Fibroblast of the aortic adventitia (primary cell): ENCODE measurements around the gene TAGLN2. TPM values are rescaled to one million over a fixed set of nuclear protein-coding genes. Genes with fewer than 3 reads are reported as not detected.

Source experiments
- DNase-seq: peaks from one replicate; pipeline ENCODE4 v3.0.0-alpha.2; 2010; ENCODE audit warnings: low read depth
- H3K4me3 ChIP-seq: 2 replicates; pipeline ENCODE4 v1.5.1; 2011; ENCODE audit warnings: low read depth, mild to moderate bottlenecking, control low read depth, low read length, moderate library complexity
- total RNA-seq: library from RNA; depleted of rRNA; stranded (reverse); fragments of >200 nt; gene quantifications from 2 replicates; pipeline ENCODE4 v1.2.3, GENCODE V29; 2012; ENCODE audit warnings: low replicate concordance
- TF ChIP-seq, protein P1 (sequence below): IDR thresholded peaks from 2 replicates; pipeline ENCODE4 v1.5.1; 2011; ENCODE audit warnings: mild to moderate bottlenecking, low read length, control low read depth, inconsistent platforms; ENCODE audit not compliant: insufficient read depth

The TAGLN2 gene
- total RNA-seq, 1 donor = 228 TPM

GRCh38 chr1:159882527-159882862 is 42.8 kb downstream of the TAGLN2 start:
- TF ChIP-seq, protein P1, sequence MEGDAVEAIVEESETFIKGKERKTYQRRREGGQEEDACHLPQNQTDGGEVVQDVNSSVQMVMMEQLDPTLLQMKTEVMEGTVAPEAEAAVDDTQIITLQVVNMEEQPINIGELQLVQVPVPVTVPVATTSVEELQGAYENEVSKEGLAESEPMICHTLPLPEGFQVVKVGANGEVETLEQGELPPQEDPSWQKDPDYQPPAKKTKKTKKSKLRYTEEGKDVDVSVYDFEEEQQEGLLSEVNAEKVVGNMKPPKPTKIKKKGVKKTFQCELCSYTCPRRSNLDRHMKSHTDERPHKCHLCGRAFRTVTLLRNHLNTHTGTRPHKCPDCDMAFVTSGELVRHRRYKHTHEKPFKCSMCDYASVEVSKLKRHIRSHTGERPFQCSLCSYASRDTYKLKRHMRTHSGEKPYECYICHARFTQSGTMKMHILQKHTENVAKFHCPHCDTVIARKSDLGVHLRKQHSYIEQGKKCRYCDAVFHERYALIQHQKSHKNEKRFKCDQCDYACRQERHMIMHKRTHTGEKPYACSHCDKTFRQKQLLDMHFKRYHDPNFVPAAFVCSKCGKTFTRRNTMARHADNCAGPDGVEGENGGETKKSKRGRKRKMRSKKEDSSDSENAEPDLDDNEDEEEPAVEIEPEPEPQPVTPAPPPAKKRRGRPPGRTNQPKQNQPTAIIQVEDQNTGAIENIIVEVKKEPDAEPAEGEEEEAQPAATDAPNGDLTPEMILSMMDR = no peak
- peak; percentile 16 for DNase-seq
- H3K4me3 ChIP-seq = no peak overlapping the region

DNA sequence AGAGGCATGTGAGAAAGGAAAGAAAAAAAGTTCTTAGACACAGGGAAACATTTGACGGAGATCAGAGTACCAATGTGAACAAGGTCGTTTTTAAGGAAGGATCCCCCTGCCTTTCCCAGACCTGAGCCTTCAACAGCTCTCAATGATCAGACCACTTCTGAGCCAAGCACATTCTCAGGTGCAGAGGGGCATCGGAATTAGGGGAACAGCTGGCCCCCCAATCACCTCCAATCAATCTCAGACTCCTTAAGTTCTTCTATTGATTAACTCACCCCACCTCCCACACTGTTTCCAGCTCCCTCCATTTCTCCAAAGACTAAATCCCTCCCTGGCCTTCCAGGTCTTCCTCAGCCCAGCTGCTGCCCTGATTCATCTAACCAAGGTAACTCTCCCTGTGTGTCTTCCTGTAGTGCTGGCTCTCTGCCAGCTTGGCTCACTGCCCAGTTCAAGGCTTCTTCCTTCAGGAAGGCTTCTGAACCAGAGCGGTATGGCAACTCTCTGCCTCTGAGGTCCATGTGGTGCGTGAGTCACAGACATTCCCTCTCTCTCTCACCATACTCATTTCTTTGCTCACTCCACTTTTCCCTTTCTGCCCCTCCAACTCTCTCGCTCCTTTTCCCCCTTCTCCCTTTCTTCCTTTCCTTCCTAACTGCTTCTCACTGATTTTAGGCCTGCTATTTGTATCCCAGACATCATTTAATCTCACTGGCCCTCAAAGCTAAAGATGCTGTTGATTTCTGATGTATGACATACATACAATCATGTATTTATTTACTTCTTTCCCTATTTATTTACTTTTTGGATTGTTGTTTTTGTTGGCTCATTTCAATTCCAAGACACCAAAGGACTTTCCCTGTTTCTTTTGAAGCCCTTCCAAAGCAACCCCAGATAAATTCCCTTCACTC is 43.4 kb downstream of the TAGLN2 start:
- TF ChIP-seq, protein P1 = no peak
- H3K4me3 ChIP-seq = no peak overlapping the region
- peak; percentile 94 for DNase-seq

- DNase-seq = no peak
- no peak overlapping the region for H3K4me3 ChIP-seq
- TF ChIP-seq, protein P1 = no peak
These were observed 44.9 kb downstream of the TAGLN2 start for GRCh38 chr1:159880430-159880829.

DNA sequence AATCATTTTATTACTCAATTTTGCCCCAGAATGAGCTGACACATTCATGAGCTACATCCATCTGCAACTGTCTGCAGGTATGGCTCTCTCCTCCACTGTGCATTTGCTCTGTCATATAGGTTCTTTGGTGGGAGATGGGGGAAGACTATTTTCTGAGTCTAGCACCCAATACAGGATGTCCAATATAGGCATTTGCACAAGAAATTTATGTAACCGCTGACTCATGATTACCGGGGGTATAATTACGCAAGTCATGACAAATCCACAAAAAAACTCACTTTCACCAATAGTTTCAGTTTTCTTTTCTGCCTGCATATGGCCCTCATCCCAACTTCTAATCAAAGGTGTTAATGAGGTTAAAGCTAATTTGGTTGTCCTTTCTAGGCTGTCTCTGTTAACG is 45.3 kb downstream of the TAGLN2 start:
- DNase-seq = peak; percentile 83
- H3K4me3 ChIP-seq = no peak overlapping the region
- TF ChIP-seq, protein P1 = no peak

- TF ChIP-seq, protein P1 = no peak
- H3K4me3 ChIP-seq = no peak overlapping the region
- no peak for DNase-seq
These were observed 46.2 kb downstream of the TAGLN2 start for GRCh38 chr1:159879136-159879535.

DNA sequence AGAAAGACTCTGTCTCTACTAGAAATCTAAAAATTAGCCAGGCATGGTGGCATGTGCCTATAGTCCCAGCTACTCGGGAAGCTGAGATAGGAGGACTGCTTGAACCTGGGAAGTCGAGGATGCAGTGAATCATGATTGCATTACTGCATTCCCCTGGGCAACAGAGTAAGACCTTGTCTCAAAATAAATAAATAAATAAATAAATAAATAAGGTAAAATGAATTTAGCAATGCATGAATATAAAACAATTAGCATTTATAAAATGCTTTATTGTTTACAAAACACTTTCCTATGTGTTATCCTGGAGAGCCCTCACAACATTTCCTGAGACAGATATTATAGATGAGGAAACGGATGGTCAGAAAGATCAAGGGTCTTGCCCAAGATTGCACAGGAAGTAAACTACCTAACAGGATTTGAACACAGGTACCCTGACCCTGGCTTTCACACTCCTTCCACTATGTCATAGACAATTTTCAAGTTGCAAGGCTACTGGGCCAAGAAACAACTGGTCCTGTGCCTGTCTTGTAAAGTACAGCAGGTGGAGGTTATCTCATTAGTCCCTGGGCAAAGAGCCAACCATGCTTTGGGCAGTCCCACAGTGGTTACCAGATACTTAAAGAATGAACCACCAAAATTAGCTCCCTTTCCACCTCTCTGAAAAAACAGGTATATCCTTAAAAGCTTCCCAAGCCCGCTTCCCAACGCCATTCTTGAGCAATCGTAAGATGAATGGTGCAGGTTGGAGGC is 47.4 kb downstream of the TAGLN2 start:
- no peak for DNase-seq
- no peak overlapping the region for H3K4me3 ChIP-seq
- TF ChIP-seq, protein P1 = no peak
